NAMALWA (cell line): ENCODE data around the gene MTIF2.
"Not testable (repeated sequence)": the region's sequence is repeated elsewhere in the genome, so short reads cannot be mapped to it uniquely, and the experiment has no call there.

Experiments used
- DNase-seq: peaks from one replicate; pipeline ENCODE4 v3.0.0-alpha.2; 2015; ENCODE audit warnings: low spot score

MTIF2 gene

GRCh38 chr2:55242617-55243016 lies 26.4 kb downstream of the MTIF2 start:
- no peak for DNase-seq

DNA sequence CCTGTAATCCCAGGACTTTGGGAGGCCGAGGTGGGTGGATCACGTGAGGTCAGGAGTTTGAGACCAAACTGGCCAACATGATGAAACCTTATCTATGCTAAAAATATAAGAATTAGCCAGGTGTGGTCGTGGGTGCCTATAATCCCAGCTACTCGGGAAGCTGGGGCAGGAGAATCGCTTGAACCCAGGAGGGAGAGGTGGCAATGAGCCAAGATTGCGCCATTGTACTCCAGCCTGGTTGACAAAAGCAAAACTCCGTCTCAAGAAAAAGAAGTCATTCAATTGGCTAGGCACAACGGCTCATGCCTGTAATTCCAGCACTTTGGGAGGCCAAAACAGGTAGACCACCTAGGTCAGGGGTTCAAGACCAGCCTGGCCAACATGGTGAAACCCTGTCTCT lies 27.4 kb downstream of the MTIF2 start:
- DNase-seq: not testable (repeated sequence)

DNA sequence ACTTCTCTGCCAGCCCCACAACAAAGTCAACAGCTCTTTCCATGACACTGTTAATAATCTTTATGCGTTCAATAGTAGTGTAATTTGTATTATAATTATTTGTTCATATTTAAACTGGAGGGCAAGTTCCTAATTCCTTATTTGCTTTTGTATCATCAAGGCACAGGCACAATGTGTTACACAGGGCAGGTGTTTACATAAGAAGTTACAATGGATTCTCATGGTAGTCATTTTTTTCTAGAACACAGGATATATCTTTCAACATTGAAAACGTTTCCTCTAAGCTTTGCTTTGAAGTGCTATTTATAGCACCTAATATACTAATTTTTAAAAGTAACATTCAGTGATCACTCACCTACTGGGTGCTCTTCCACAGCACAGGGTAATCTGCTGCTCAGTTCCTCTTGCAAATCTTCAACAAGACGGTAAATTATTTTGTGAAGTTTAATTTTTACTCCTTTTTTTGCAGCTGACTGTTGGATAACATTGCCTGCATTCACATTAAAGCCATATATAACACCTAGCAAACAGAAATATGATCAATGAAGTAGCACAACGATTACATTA lies 29.3 kb downstream of the MTIF2 start:
- DNase-seq: no peak

- peak; percentile 33 for DNase-seq
Observed at GRCh38 chr2:55236992-55237543, 32.0 kb downstream of the MTIF2 start.

GRCh38 chr2:55235724-55236538 lies 33.1 kb downstream of the MTIF2 start:
- no peak for DNase-seq

GRCh38 chr2:55233658-55233940 lies 35.4 kb downstream of the MTIF2 start:
- no peak for DNase-seq

DNA sequence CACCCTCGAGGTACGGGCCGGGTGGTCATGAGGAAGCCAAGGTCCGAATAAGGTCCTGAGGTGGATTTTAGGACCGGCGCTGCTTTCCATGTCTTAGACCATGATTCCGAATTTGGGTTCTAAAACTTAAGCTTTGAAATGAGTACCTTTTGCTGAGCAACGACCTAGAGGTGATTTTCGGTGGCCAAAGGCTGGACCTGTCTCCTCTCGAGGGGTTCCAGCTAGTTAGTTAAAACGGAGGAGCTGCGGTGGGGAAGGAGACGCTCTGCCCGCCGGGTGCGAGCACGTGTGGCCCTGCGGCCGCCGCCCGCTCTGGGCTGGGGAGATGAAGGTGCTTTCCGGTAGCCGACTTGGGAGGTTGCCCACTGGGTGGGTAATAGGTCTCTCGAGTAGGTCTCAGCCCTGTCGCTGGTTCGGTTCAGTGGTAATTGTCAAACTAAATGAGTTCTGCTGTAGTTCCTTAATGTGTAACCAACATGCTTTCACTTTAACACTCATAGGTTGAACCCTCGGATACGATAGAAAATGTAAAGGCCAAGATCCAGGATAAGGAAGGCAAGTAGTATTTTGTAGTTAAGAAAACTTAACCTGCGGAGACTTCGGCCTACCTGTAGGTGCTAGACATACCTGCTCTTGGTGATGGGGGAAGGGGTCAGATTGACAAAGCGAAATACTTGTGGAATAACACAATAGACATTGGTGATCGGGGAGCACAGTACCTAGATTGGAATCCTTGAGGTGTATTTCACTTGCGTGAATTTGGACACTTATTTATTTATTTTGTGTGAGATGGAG lies 36.0 kb downstream of the MTIF2 start:
- peak; percentile 49 for DNase-seq

- DNase-seq: peak; percentile 91
Observed at GRCh38 chr2:55232084-55232862, 36.8 kb downstream of the MTIF2 start, which contains the start of the genes CLHC1 and RPS27A. Gene CLHC1 (minus strand): TSS chr2:55232293. CDS start chr2:55222411, 9,882 bp downstream. Gene RPS27A (plus strand): TSS chr2:55232688. CDS start chr2:55232825, 137 bp downstream.

GRCh38 chr2:55231546-55232083 lies 37.4 kb downstream of the MTIF2 start:
- no peak for DNase-seq

DNA sequence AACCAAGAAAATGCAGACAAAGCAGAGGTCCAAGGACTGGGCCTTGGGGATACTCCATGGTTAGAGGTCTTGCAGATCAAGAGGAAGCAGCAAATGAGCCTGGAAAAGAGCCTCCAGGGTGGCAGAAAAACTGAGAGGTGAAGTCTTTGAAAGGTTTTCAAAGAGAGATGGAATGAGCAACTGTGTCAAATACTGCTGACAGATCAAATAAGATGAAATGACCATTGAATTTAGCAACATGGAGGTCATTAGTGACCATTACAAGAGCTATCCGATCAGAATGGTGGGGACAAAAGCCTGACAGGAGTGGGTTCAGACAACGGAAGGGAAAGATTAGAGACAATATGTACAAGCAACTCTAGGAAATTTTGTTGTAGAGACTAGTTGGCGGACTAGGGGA lies 38.5 kb downstream of the MTIF2 start:
- no peak for DNase-seq

GRCh38 chr2:55229221-55229620 lies 39.8 kb downstream of the MTIF2 start:
- DNase-seq: no peak

GRCh38 chr2:55228226-55228563 lies 40.8 kb downstream of the MTIF2 start:
- DNase-seq: no peak

DNA sequence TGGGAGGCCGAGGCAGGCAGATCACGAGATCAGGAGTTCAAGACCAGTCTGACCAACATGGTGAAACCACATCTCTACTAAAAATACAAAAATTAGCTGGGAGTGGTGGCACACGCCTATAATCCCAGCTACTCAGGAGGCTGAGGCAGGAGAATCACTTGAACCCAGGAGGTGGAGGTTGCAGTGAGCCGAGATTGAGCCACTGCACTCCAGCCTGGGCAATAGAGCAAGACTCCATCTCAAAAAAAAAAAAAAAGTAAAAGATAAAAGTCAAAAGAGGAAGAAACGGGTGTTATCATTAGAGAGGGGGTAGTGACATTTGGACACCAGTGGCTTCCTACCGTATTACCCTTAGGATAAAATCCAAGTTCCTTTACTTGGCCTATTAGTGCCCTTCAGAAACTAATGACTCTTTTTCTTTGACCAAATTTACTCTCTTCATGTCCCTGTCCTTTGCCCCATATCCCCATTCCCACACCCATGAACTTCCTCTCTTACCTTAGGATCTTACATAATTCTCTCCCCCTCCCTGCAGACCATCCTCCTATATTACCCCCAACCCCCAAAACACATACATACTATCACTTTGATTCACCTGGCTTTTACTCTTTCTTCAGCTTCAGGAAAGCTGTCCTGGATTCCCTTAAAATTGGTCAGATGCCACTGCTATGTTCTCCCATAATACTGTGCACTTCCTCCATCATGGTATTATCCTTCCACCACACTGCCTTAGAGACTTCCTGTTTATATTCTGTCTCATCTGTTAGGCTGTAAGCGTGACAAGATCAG lies 41.4 kb downstream of the MTIF2 start:
- DNase-seq: not testable (repeated sequence)

DNA sequence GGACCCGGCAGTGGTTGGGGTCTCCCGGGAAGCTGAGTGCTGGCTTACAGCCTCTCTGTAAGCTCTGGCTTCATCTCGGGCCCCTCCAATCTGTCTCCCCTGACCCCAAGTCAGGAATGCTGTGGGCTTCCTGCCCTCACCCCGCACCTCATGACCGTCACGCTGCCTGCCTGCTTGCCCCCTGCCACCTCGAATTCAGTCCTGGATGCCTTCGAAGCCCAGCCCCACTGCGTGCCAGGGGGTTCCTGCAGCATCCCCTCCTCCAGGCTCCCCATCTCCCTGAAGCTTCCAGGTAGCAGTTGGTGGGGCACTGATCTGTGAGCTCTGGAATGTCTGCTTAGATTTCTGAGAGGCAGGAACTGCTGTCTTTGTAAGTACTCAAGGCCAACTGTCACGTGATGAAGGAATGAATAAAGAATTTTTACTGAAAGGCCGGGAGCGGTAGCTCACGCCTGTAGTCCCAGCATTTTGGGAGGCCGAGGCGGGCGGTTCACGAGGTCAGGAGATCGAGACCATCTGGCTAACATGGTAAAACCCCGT lies 43.5 kb downstream of the MTIF2 start:
- no peak for DNase-seq

- DNase-seq: no peak
Observed at GRCh38 chr2:55224761-55225261, 44.2 kb downstream of the MTIF2 start.

GRCh38 chr2:55223958-55224760 lies 44.9 kb downstream of the MTIF2 start:
- DNase-seq: no peak

DNA sequence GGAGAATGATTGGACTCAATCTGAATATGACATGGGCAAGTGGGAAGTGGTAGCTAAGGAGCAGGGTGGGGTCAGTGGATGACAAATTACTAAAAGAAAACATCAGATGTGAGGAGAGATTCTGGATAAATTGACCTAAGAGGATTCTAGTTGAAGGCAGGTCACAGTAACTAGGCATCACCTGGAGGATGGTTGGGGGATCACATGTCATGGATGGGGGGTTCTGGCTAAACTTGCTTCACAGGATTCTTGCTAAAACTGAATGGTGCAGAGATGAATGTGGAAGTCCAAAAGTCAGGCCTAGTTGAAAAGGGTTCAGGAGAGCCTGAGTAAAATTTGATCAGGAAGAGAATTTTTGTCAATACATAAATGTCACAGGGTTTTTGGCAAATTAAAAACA lies 55.2 kb downstream of the MTIF2 start:
- no peak for DNase-seq

DNA sequence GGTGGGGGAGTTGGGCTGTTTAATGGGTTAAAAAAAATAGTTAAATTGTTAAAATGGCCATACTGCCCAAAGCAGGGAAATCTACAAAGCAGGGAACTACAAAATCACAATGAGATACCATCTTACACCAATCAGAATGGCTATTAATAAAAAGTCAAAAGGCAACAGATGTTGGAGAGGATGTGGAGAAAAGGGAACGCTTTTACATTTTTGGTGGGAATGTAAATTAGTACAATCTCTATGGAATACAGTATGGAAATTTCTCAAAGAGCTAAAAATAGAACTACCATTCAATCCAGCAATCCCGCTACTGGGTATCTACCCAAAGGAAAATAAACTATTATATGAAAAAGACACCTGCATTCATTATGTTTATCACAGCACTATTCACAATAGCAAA lies 64.1 kb downstream of the MTIF2 start:
- DNase-seq: no peak

DNA sequence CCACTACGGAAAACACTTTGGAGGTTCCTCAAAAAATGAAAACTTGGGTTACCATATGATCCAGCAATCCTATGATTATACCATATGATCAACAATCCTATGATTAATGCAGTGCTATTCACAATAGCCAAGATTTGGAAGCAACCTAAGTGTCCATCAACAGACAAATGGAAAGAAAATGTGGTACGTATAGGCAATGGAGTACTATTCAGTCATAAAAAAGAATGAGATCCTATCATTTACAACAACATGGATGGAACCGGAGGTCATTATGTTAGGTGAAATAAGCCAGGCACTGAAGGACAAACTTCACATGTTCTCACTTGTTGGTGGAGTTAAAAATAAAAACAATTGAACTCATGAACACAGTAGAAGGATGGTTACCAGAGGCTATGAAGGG lies 64.5 kb downstream of the MTIF2 start:
- no peak for DNase-seq

GRCh38 chr2:55200416-55200815 lies 68.6 kb downstream of the MTIF2 start:
- no peak for DNase-seq
